GM23248 (cell line): Measurements from ENCODE around the gene FDX2. TPM values are rescaled to one million over a fixed set of nuclear protein-coding genes. Genes with fewer than 3 reads are reported as not detected.

Experiments
- DNase-seq: peaks from one replicate; pipeline ENCODE4 v3.0.0-alpha.2; 2015
- H2AFZ ChIP-seq: fragments of 200-600 bp; sonication (generic); 2 replicates; pipeline ENCODE4 v1.6.1; 2016; ENCODE audit warnings: antibody characterized with exemption
- H3F3A ChIP-seq: fragments of 200-600 bp; sonication (generic); 2 replicates; pipeline ENCODE4 v1.6.1; 2016; ENCODE audit warnings: mild to moderate bottlenecking, antibody characterized with exemption, mixed run types; ENCODE audit not compliant: insufficient read depth
- H3K27ac ChIP-seq: fragments of 200-600 bp; sonication (generic); 2 replicates; pipeline ENCODE4 v1.5.1; 2016; ENCODE audit warnings: mild to moderate bottlenecking
- H3K27me3 ChIP-seq: fragments of 200-600 bp; sonication (generic); replicated peaks from 2 replicates; pipeline ENCODE4 v1.6.1; 2016; ENCODE audit warnings: mild to moderate bottlenecking; ENCODE audit not compliant: insufficient read depth
- H3K36me3 ChIP-seq: fragments of 200-600 bp; sonication (generic); 2 replicates; pipeline ENCODE4 v1.6.1; 2016; ENCODE audit warnings: low read depth, mild to moderate bottlenecking
- H3K4me1 ChIP-seq: fragments of 200-600 bp; sonication (generic); 2 replicates; pipeline ENCODE4 v1.6.1; 2016; ENCODE audit warnings: mild to moderate bottlenecking; ENCODE audit not compliant: insufficient read depth
- H3K4me2 ChIP-seq: fragments of 200-600 bp; sonication (generic); one replicate; pipeline ENCODE4 v1.6.1; 2016; ENCODE audit warnings: mild to moderate bottlenecking; ENCODE audit not compliant: unreplicated experiment
- H3K4me3 ChIP-seq: fragments of 200-600 bp; sonication (generic); 2 replicates; pipeline ENCODE4 v1.5.1; 2016; ENCODE audit warnings: mild to moderate bottlenecking
- H3K79me2 ChIP-seq: fragments of 200-600 bp; sonication (generic); 2 replicates; pipeline ENCODE4 v1.6.1; 2016; ENCODE audit warnings: mild to moderate bottlenecking; ENCODE audit not compliant: insufficient read depth
- H3K9ac ChIP-seq: fragments of 200-600 bp; sonication (generic); 2 replicates; pipeline ENCODE4 v1.6.1; 2016; ENCODE audit warnings: mild to moderate bottlenecking
- H3K9me2 ChIP-seq: fragments of 200-600 bp; sonication (generic); 2 replicates; pipeline ENCODE4 v1.6.1; 2016; ENCODE audit warnings: mixed run types, mild to moderate bottlenecking, moderate library complexity; ENCODE audit not compliant: insufficient read depth
- H3K9me3 ChIP-seq: fragments of 200-600 bp; sonication (generic); one replicate; pipeline ENCODE4 v1.6.1; 2017; ENCODE audit warnings: low read depth
- H4K20me1 ChIP-seq: fragments of 200-600 bp; sonication (generic); 2 replicates; pipeline ENCODE4 v1.6.0; 2016; ENCODE audit not compliant: insufficient read depth
- EZH2 ChIP-seq: fragments of 200-600 bp; sonication (generic); IDR thresholded peaks from 2 replicates; pipeline ENCODE4 v1.6.1; 2018; ENCODE audit warnings: antibody characterized with exemption, mild to moderate bottlenecking; ENCODE audit not compliant: insufficient read depth, poor library complexity, severe bottlenecking
- EZH2phosphoT487 ChIP-seq: fragments of 200-600 bp; sonication (generic); IDR thresholded peaks from 2 replicates; pipeline ENCODE4 v1.6.1; 2018; ENCODE audit warnings: antibody characterized with exemption, moderate library complexity, mild to moderate bottlenecking, low read depth; ENCODE audit not compliant: insufficient read depth
- WGBS, 2 experiments: methylation state at CpG; one replicate each; pipeline ENCODE4 v1.1.6; 2015 to 2017; ENCODE audit warnings: low lambda C conversion rate in 2 of 2, low coverage in 1 of 2; ENCODE audit errors: missing lambda C conversion rate in 2 of 2; 5-methylcytosine and 5-hydroxymethylcytosine counted together
- in situ Hi-C: fragments of 300-500 bp; cut with MboI; formaldehyde crosslinking; loops from 2 replicates; pipeline ENCODE4 v1.15.0; 2020
- polyA plus RNA-seq: library from polyadenylated mRNA; unstranded; fragments of >200 nt; fragmentation: Nextera tagmentation; extraction: Ambion mirVana; gene quantifications from 2 replicates; pipeline ENCODE4 v1.2.1, GENCODE V29; 2016
- total RNA-seq: library from RNA; depleted of rRNA; stranded (reverse); fragments of >200 nt; shearing (Covaris generic); gene quantifications from 2 replicates; pipeline ENCODE4 v1.2.3, GENCODE V29; 2014

The FDX2 gene
- total and polyA plus RNA-seq, 2 experiments from 2014 or later = 46.6 to 48.9 TPM

GRCh38 chr19:10290357-10290875 lies 25.4 kb downstream of the FDX2 start:
- DNase-seq = peak; percentile 73
- 0 out of 2 replicates have a peak, but pooled peaks cover 9% of the 10 kb centered on the region for H3F3A ChIP-seq
- TF ChIP-seq EZH2phosphoT487 = no peak
- TF ChIP-seq EZH2 = no peak
- no peaks in the 10 kb centered on the region for H3K36me3 ChIP-seq
- no peaks in the 10 kb centered on the region for H3K9me2 ChIP-seq
- no peaks in the 10 kb centered on the region for H3K27me3 ChIP-seq
- H3K4me2 ChIP-seq = peak overlapping the region; percentile 80
- no peaks in the 10 kb centered on the region; the same call in 1 of the 2 replicates for H3K4me1 ChIP-seq
- in situ Hi-C loops = no loop called here
- peak overlapping the region; percentile 76 for H2AFZ ChIP-seq
- no peaks in the 10 kb centered on the region for H3K9me3 ChIP-seq
- 3 to 6% methylated on average over 27 to 30 of the region's 30 CpGs for WGBS, 2 experiments
- no peaks in the 10 kb centered on the region for H4K20me1 ChIP-seq
- 0 out of 2 replicates have a peak overlapping the region, but pooled peaks have one; percentile 68 for H3K27ac ChIP-seq
- peak overlapping the region; percentile 72 for H3K4me3 ChIP-seq
- no peaks in the 10 kb centered on the region for H3K79me2 ChIP-seq
- H3K9ac ChIP-seq = peak overlapping the region; percentile 70

- peak within 1 kb of the TSS; percentile 80 for H3K4me2 ChIP-seq
- H3K4me1 ChIP-seq = no peaks in the 10 kb centered on the region; the same call in 1 of the 2 replicates
- H3K9me3 ChIP-seq = no peaks in the 10 kb centered on the region
- TF ChIP-seq EZH2 (no peak), EZH2phosphoT487 (no peak)
- peak within 1 kb of the TSS; percentile 76 for H2AFZ ChIP-seq
- H3K36me3 ChIP-seq = no peaks in the 10 kb centered on the region; the same call in 1 of the 2 replicates
- in situ Hi-C loops = no loop called here
- H3K4me3 ChIP-seq = peak within 1 kb of the TSS; percentile 72
- H3K9me2 ChIP-seq = no peaks in the 10 kb centered on the region
- 1 to 4% methylated on average over 17 to 42 of the region's 45 CpGs for WGBS, 2 experiments
- 0 out of 2 replicates have a peak, but pooled peaks cover 9% of the 10 kb centered on the region for H3F3A ChIP-seq
- H3K9ac ChIP-seq = peak within 1 kb of the TSS; percentile 70
- peak within 1 kb of the TSS; percentile 68 for H3K27ac ChIP-seq
- no peaks in the 10 kb centered on the region for H3K27me3 ChIP-seq
- no peaks in the 10 kb centered on the region for H3K79me2 ChIP-seq
- no peaks in the 10 kb centered on the region for H4K20me1 ChIP-seq
- DNase-seq = peak; percentile 74
Observed at GRCh38 chr19:10289836-10290356, 25.9 kb downstream of the FDX2 start, which contains the start of gene ICAM5. TSS of gene ICAM5 (plus strand) at chr19:10289952. CDS start at chr19:10290044, 92 bp downstream.

GRCh38 chr19:10289167-10289835 lies 26.5 kb downstream of the FDX2 start:
- no peaks in the 10 kb centered on the region; the same call in 1 of the 2 replicates for H3K4me1 ChIP-seq
- H3K4me3 ChIP-seq = peak overlapping the region; percentile 72
- no peaks in the 10 kb centered on the region for H3K27me3 ChIP-seq
- peak overlapping the region; percentile 80 for H3K4me2 ChIP-seq
- H3K9ac ChIP-seq = peak overlapping the region; percentile 70
- in situ Hi-C loops = no loop called here
- H3F3A ChIP-seq = 0 out of 2 replicates have a peak, but pooled peaks cover 9% of the 10 kb centered on the region
- no peaks in the 10 kb centered on the region for H3K79me2 ChIP-seq
- H3K9me3 ChIP-seq = no peaks in the 10 kb centered on the region
- DNase-seq = peak; percentile 93
- peak overlapping the region; percentile 76 for H2AFZ ChIP-seq
- H3K27ac ChIP-seq = peak overlapping the region; percentile 68
- TF ChIP-seq EZH2 (no peak), EZH2phosphoT487 (no peak)
- H3K9me2 ChIP-seq = no peaks in the 10 kb centered on the region
- H4K20me1 ChIP-seq = no peaks in the 10 kb centered on the region
- 2% methylated on average over 40 to 49 of the region's 50 CpGs for WGBS, 2 experiments
- H3K36me3 ChIP-seq = no peaks in the 10 kb centered on the region; the same call in 1 of the 2 replicates

DNA sequence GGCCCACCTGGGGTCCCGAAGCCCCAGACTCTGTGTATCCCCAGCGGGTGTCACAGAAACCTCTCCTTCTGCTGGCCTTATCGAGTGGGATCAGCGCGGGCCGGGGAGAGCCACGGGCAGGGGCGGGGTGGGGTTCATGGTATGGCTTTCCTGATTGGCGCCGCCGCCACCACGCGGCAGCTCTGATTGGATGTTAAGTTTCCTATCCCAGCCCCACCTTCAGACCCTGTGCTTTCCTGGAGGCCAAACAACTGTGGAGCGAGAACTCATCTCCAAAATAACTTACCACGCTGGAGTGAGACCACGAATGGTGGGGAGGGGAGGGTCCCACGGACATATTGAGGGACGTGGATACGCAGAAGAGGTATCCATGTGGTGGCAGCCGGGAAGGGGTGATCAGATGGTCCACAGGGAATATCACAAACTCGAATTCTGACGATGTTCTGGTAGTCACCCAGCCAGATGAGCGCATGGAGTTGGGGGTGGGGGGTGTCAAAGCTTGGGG lies 27.1 kb downstream of the FDX2 start:
- Histone ChIP-seq H3K4me1 (no peaks in the 10 kb centered on the region; the same call in 1 of the 2 replicates), H3K4me2 (peak overlapping the region; percentile 80), H4K20me1 (no peaks in the 10 kb centered on the region), H3K9me2 (no peaks in the 10 kb centered on the region), H3F3A (0 out of 2 replicates have a peak, but pooled peaks cover 9% of the 10 kb centered on the region), H2AFZ (peak overlapping the region; percentile 76), H3K4me3 (peak overlapping the region; percentile 72), H3K9me3 (no peaks in the 10 kb centered on the region), H3K27ac (peak overlapping the region; percentile 68), H3K9ac (peak overlapping the region; percentile 70), H3K27me3 (no peaks in the 10 kb centered on the region), H3K79me2 (no peaks in the 10 kb centered on the region), H3K36me3 (no peaks in the 10 kb centered on the region; the same call in 1 of the 2 replicates)
- TF ChIP-seq EZH2 (no peak), EZH2phosphoT487 (no peak)
- in situ Hi-C loops = no loop called here
- peak; percentile 80 for DNase-seq
- 4 to 5% methylated on average over 19 to 23 of the region's 23 CpGs for WGBS, 2 experiments
